Progenitor cell of endocrine pancreas (in vitro differentiated cells): ENCODE data around the gene LHX3. TPM values are rescaled to one million over a fixed set of nuclear protein-coding genes. Genes with fewer than 3 reads are reported as not detected.

Experiments used
- DNase-seq: peaks from one replicate; pipeline ENCODE4 v3.0.0; 2021; ENCODE audit warnings: low spot score; ENCODE audit not compliant: unreplicated experiment
- H3K27ac Mint-ChIP-seq: 2 replicates; pipeline ENCODE4 v1.8.0; 2021; ENCODE audit warnings: mild to moderate bottlenecking, moderate library complexity, mixed read lengths
- H3K27me3 Mint-ChIP-seq: 2 replicates; pipeline ENCODE4 v1.8.0; 2021; ENCODE audit warnings: mixed read lengths
- H3K36me3 Mint-ChIP-seq: 2 replicates; pipeline ENCODE4 v1.8.0; 2022; ENCODE audit warnings: mixed read lengths; ENCODE audit not compliant: insufficient read depth
- H3K4me1 Mint-ChIP-seq: 2 replicates; pipeline ENCODE4 v1.8.0; 2021; ENCODE audit warnings: low read depth, mixed read lengths
- H3K4me3 Mint-ChIP-seq: 2 replicates; pipeline ENCODE4 v1.8.0; 2021; ENCODE audit warnings: low read depth, mild to moderate bottlenecking, moderate library complexity, mixed read lengths
- H3K9me3 Mint-ChIP-seq: 2 replicates; pipeline ENCODE4 v1.8.0; 2021; ENCODE audit warnings: low read depth, mixed read lengths
- total RNA-seq: library from RNA; stranded (reverse); gene quantifications from 2 replicates; pipeline ENCODE4 v1.2.1, GENCODE V29; 2021
- TF ChIP-seq, protein P1 (sequence below): fragments of 200-600 bp; sonication (generic); IDR thresholded peaks from one replicate; pipeline ENCODE4 v1.5.0; 2021; ENCODE audit warnings: antibody characterized with exemption, mild to moderate bottlenecking; ENCODE audit not compliant: unreplicated experiment

Gene LHX3
- total RNA-seq, 1 donor from 2014 or later: not detected

DNA sequence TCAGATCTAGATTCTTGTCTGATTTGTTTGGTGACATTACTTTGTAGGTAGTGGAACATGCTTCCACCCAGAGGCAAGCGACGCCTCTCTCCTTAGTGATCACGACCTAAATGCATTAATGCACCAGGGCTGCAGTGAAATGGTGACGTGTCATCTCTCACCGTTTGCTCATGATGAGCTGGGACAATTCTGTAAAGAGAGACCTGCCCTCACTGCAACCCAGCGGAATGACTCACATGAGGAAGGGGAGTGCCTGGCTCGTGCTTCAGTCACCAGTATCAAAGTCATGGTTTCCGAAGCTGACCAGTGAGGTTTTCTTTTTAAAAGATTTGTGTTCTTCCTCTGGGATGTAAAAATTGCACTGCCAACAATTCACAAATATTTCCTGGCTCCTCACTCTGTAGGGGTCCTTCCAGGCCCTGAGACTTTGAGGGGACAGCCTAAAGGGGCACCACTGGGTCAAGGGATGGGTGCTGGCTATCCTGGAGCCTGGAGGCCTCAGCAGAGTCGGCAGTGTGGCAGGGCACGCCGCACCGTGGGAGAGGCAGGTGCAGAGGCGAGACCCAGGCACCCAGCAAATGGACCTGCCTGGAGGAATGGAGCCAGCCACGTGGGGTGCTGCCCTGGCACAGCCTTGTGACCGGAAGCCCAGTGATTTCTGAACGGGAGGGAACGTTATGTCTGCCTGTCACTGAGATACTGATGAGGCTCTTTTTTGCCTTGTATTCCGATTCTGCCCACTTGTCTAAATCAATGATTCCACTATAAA is 23.4 kb upstream of the LHX3 start:
- Mint-ChIP-seq H3K4me3 (no peak overlapping the region), H3K27ac (no peak overlapping the region), H3K36me3 (peaks cover 6% of the 10 kb centered on the region), H3K4me1 (peaks cover 3% of the 10 kb centered on the region), H3K9me3 (no peaks in the 10 kb centered on the region), H3K27me3 (no peaks in the 10 kb centered on the region)
- DNase-seq: no peak
- TF ChIP-seq, protein P1, sequence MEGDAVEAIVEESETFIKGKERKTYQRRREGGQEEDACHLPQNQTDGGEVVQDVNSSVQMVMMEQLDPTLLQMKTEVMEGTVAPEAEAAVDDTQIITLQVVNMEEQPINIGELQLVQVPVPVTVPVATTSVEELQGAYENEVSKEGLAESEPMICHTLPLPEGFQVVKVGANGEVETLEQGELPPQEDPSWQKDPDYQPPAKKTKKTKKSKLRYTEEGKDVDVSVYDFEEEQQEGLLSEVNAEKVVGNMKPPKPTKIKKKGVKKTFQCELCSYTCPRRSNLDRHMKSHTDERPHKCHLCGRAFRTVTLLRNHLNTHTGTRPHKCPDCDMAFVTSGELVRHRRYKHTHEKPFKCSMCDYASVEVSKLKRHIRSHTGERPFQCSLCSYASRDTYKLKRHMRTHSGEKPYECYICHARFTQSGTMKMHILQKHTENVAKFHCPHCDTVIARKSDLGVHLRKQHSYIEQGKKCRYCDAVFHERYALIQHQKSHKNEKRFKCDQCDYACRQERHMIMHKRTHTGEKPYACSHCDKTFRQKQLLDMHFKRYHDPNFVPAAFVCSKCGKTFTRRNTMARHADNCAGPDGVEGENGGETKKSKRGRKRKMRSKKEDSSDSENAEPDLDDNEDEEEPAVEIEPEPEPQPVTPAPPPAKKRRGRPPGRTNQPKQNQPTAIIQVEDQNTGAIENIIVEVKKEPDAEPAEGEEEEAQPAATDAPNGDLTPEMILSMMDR: no peak

- TF ChIP-seq, protein P1: no peak
- no peak for DNase-seq
- no peaks in the 10 kb centered on the region for H3K27me3 Mint-ChIP-seq
- H3K4me3 Mint-ChIP-seq: no peak overlapping the region
- no peaks in the 10 kb centered on the region for H3K9me3 Mint-ChIP-seq
- H3K27ac Mint-ChIP-seq: no peak overlapping the region
- H3K4me1 Mint-ChIP-seq: peaks cover 3% of the 10 kb centered on the region
- peaks cover 9% of the 10 kb centered on the region for H3K36me3 Mint-ChIP-seq
Observed at GRCh38 chr9:136226680-136227407, 21.9 kb upstream of the LHX3 start.

DNA sequence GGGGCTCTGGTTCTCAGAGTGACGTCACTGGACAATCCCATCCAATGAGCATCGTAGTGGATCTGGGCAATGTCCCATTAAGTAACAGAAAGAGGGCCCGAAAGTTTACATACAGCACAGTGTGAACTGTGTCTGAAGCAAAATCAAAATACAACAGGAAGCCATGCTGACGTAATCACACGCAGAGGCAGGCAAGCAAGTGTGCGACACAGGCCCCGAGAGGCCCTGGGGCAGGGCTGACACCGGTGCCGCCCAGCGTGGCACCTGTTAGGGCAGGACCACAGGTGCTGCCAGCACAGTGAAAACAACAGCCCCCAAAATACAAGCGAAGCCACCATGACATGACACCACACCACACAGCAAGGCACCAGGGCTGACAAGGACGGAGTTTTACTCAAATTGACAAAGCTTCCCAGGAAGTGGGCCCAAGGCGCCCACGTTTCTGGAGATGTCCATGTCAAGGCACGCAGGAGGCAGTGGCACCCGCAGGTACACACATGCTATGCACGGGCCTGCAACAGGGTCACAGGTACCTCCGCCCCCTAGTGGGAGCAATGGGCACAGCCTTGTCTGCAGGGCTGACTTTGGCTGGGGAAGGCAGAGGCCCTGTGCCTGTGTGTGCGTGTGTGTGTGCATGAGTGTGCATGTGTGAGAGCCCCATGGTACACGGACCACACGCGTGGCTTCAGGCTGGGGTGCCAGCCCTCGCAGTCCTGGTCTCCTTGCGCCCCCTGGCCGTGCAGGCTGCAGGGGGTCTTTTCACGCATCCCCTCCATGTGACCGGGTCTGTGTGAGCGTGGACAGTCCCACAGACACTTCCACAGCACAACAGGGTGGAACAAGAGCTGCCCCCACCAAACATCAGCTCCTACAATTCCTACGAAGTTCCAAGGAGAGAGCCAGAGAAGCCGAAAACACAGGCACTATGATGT is 21.1 kb upstream of the LHX3 start:
- Mint-ChIP-seq H3K36me3 (peaks cover 11% of the 10 kb centered on the region), H3K4me3 (no peak overlapping the region), H3K9me3 (no peaks in the 10 kb centered on the region), H3K27me3 (no peaks in the 10 kb centered on the region), H3K4me1 (peaks cover 3% of the 10 kb centered on the region), H3K27ac (peak overlapping the region; percentile 76)
- TF ChIP-seq, protein P1: peak; percentile 94
- peak; percentile 80 for DNase-seq

DNA sequence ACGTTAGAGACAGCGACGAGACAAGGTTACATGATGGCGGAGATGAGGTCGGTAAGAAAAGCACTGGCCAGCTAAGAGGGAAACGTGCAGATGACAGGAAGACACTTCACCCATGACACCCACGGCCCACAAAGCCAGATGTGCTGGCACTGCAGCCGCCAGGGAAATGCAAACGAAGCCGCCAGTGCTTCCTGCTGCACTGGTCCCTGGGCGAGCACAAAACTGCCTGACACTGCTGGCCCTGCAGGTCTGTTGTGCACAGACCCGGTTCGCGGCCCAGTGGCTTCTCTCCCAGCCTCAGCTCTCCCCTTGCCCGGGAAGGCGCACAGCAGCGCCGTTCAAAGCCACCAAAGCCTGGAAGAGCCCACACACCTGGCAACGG is 20.4 kb upstream of the LHX3 start:
- no peak overlapping the region for H3K27ac Mint-ChIP-seq
- no peak for DNase-seq
- H3K4me1 Mint-ChIP-seq: no peaks in the 10 kb centered on the region
- no peaks in the 10 kb centered on the region for H3K27me3 Mint-ChIP-seq
- H3K9me3 Mint-ChIP-seq: no peaks in the 10 kb centered on the region
- no peak overlapping the region for H3K4me3 Mint-ChIP-seq
- peaks cover 13% of the 10 kb centered on the region for H3K36me3 Mint-ChIP-seq
- TF ChIP-seq, protein P1: no peak
